Thyroid gland (tissue), 4 donors: ENCODE results near the gene KLHDC8A.
A peak's percentile ranks its signal among the peaks of the same experiment; 100 is the strongest.

ENCODE experiments used
- CTCF ChIP-seq, 6 experiments: fragments of 200-600 bp in 3 of 6; fragments of 450-650 bp in 3 of 6; sonication (generic) in 3 of 6; IDR thresholded peaks; one replicate each; pipeline ENCODE4 v1.5.1; 2016 to 2019; ENCODE audit warnings: antibody characterized with exemption in 6 of 6, mild to moderate bottlenecking in 2 of 6, inconsistent platforms in 1 of 6, moderate library complexity in 1 of 6
- POLR2A ChIP-seq, 2 donors: fragments of 450-650 bp; IDR thresholded peaks; one replicate each; pipeline ENCODE4 v1.6.1; 2017; ENCODE audit warnings: antibody characterized with exemption in 2 of 2, mild to moderate bottlenecking in 2 of 2, moderate library complexity in 1 of 2

- TF ChIP-seq CTCF (IDR thresholded peaks at IDR 0.05): no peak
- peak in 1 of 2 donors; percentile 7 for TF ChIP-seq POLR2A (IDR thresholded peaks at IDR 0.05)
These were observed 53.4 kb downstream of the KLHDC8A start for GRCh38 chr1:205303247-205303888.
